Lower leg skin (tissue), 3 donors: ENCODE measurements around the gene SCUBE1.

ENCODE experiments used
- POLR2A ChIP-seq, 2 donors: fragments of 450-650 bp; IDR thresholded peaks; one replicate each; pipeline ENCODE4 v1.6.1; 2016 to 2017; ENCODE audit warnings: antibody characterized with exemption in 2 of 2, mild to moderate bottlenecking in 1 of 2, moderate library complexity in 1 of 2
- TF ChIP-seq, protein P1 (sequence below), 3 donors: fragments of 450-650 bp; IDR thresholded peaks; one replicate each; pipeline ENCODE4 v1.5.1; 2016; ENCODE audit warnings: antibody characterized with exemption in 3 of 3, mild to moderate bottlenecking in 3 of 3, moderate library complexity in 2 of 3

DNA sequence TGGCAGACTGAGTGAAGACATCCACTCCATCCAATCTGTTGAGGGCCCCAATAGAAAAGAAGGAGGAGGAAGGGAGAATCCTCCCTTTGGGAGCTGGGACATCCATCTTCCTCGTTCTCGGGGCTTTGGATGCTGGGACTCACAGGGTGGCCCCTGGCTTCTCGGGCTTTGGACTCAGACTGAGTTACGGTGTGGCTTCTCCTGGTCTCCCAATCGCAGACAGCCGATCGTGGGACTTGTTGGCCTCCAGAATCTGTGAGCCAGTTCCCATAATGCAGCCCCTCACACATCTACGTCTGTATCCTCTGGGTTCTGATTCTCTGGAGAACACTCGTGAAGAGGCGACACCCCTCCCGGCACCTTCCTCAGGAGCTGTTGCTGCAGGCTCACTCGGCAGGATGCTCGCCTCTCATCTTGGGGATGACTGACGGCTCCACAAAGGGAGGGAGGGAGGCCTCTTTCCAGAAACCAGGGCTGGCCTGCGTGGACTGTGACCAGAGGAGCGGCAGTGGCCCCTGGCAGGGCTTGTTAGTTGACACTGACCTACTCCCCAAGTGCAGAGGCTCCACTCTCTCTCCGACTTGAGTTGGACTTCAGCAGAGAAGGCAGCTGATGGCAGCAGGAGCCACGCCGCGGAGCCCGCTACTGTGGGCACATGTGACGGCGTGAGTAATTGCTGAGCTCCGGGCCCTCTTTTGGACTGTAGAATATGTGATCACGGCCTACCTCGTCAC, 141.5 kb downstream of the SCUBE1 start:
- TF ChIP-seq, protein P1, sequence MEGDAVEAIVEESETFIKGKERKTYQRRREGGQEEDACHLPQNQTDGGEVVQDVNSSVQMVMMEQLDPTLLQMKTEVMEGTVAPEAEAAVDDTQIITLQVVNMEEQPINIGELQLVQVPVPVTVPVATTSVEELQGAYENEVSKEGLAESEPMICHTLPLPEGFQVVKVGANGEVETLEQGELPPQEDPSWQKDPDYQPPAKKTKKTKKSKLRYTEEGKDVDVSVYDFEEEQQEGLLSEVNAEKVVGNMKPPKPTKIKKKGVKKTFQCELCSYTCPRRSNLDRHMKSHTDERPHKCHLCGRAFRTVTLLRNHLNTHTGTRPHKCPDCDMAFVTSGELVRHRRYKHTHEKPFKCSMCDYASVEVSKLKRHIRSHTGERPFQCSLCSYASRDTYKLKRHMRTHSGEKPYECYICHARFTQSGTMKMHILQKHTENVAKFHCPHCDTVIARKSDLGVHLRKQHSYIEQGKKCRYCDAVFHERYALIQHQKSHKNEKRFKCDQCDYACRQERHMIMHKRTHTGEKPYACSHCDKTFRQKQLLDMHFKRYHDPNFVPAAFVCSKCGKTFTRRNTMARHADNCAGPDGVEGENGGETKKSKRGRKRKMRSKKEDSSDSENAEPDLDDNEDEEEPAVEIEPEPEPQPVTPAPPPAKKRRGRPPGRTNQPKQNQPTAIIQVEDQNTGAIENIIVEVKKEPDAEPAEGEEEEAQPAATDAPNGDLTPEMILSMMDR (IDR thresholded peaks at IDR 0.05) = no peak
- no peak for TF ChIP-seq POLR2A (IDR thresholded peaks at IDR 0.05)
